Measurements from ENCODE around the gene SS18L1.

- TF ChIP-seq CTCF (IDR thresholded peaks at IDR 0.05 in 8 of 11, conservative IDR thresholded peaks at IDR 0.05 in 3 of 11) (no peak), POLR2A (IDR thresholded peaks at IDR 0.05) (no peak)
Observed at GRCh38 chr20:62196286-62196685, 52.7 kb downstream of the SS18L1 start.

Data from spleen (tissue), 7 donors.